Measurements from ENCODE around the gene SOX13. TPM values are rescaled to one million over a fixed set of nuclear protein-coding genes. Genes with fewer than 3 reads are reported as not detected.

Gene SOX13
- total and polyA plus RNA-seq, 3 experiments from 2014 or later: 3.1 to 5.5 (median 3.1) TPM

GRCh38 chr1:204162494-204163074 is 89.7 kb downstream of the SOX13 start:
- H3K4me3 Mint-ChIP-seq: no peak overlapping the region
- Histone ChIP-seq H3K9me3 (ENCODE audit: low read length) (no peaks in the 10 kb centered on the region), H3K27me3 (ENCODE audit: insufficient read depth, low read length, poor library complexity, severe bottlenecking) (no peaks in the 10 kb centered on the region), H3K27ac (ENCODE audit: low read depth, low read length) (no peak overlapping the region), H3K36me3 (ENCODE audit: insufficient read depth, low read length) (no peaks in the 10 kb centered on the region), H3K4me3 (ENCODE audit: low read length) (no peak overlapping the region), H3K4me1 (ENCODE audit: insufficient read depth, low read length) (no peaks in the 10 kb centered on the region)
- POLR2A ChIA-PET: no interaction called here
- H3K4me1 Mint-ChIP-seq: no peaks in the 10 kb centered on the region
- DNase-seq: peak; percentile 63 to 80 (median 72)
- CTCF ChIA-PET: interaction anchor here (0.6 to 5.0 kb wide), 18 partner anchors 9 to 645 kb away, joined by 3 to 80 read pairs (median 4); partner anchors contain the start of gene PLEKHA6
- peaks cover 0 to 7% (median 6%) of the 10 kb centered on the region in 5 donors for H3K9me3 Mint-ChIP-seq
- no peak overlapping the region for H3K27ac Mint-ChIP-seq
- H3K27me3 Mint-ChIP-seq: peaks cover 11 to 24% of the 10 kb centered on the region in 2 donors
- H3K36me3 Mint-ChIP-seq: peaks cover 0 to 5% (median 0%) of the 10 kb centered on the region in 3 donors

GRCh38 chr1:204166219-204166618 is 93.3 kb downstream of the SOX13 start, which contains the start of gene REN:
Gene REN, minus strand, starts transcription at chr1:204166337. Its CDS starts 44 bp downstream, at chr1:204166293.
- H3K4me3 ChIP-seq (ENCODE audit: low read length): no peak within 1 kb of the TSS
- H3K36me3 Mint-ChIP-seq: peaks cover 0 to 12% (median 0%) of the 10 kb centered on the region in 3 donors
- H3K27ac Mint-ChIP-seq: no peak within 1 kb of the TSS
- H3K27ac ChIP-seq (ENCODE audit: low read depth, low read length): no peak within 1 kb of the TSS
- H3K9me3 Mint-ChIP-seq: peaks cover 8 to 39% (median 39%) of the 10 kb centered on the region in 5 donors
- H3K4me1 Mint-ChIP-seq: no peaks in the 10 kb centered on the region
- no peaks in the 10 kb centered on the region for H3K36me3 ChIP-seq (ENCODE audit: insufficient read depth, low read length)
- CTCF ChIA-PET: interaction anchor here (1.3 to 2.6 kb wide), 2 partner anchors 195 to 197 kb away, joined by 3 to 16 read pairs; no protein-coding TSS in a partner anchor
- H3K27me3 Mint-ChIP-seq: peaks cover 9 to 11% of the 10 kb centered on the region in 2 donors
- H3K4me1 ChIP-seq (ENCODE audit: insufficient read depth, low read length): no peaks in the 10 kb centered on the region
- peaks cover 28% of the 10 kb centered on the region for H3K9me3 ChIP-seq (ENCODE audit: low read length)
- H3K27me3 ChIP-seq (ENCODE audit: insufficient read depth, low read length, poor library complexity, severe bottlenecking): no peaks in the 10 kb centered on the region
- POLR2A ChIA-PET: no interaction called here
- DNase-seq: no peak
- no peak within 1 kb of the TSS for H3K4me3 Mint-ChIP-seq

- no peaks in the 10 kb centered on the region for H3K27me3 ChIP-seq (ENCODE audit: insufficient read depth, low read length, poor library complexity, severe bottlenecking)
- H3K4me3 ChIP-seq (ENCODE audit: low read length): no peak overlapping the region
- no peaks in the 10 kb centered on the region for H3K4me1 Mint-ChIP-seq
- H3K4me3 Mint-ChIP-seq: no peak overlapping the region
- no peak overlapping the region for H3K27ac ChIP-seq (ENCODE audit: low read depth, low read length)
- no peak for DNase-seq
- H3K9me3 Mint-ChIP-seq: peaks cover 19 to 54% (median 52%) of the 10 kb centered on the region in 5 donors
- H3K27ac Mint-ChIP-seq: no peak overlapping the region
- peaks cover 6 to 7% of the 10 kb centered on the region in 2 donors for H3K27me3 Mint-ChIP-seq
- CTCF ChIA-PET: interaction anchor here (1.2 to 1.9 kb wide), 2 partner anchors 11 to 196 kb away, joined by 3 to 8 read pairs; no protein-coding TSS in a partner anchor
- H3K9me3 ChIP-seq (ENCODE audit: low read length): peaks cover 42% of the 10 kb centered on the region
- peaks cover 0 to 21% (median 0%) of the 10 kb centered on the region in 3 donors for H3K36me3 Mint-ChIP-seq
- no peaks in the 10 kb centered on the region for H3K4me1 ChIP-seq (ENCODE audit: insufficient read depth, low read length)
- no peaks in the 10 kb centered on the region for H3K36me3 ChIP-seq (ENCODE audit: insufficient read depth, low read length)
- POLR2A ChIA-PET: no interaction called here
These were observed 94.8 kb downstream of the SOX13 start for GRCh38 chr1:204167730-204168129.

- H3K27ac Mint-ChIP-seq: no peak overlapping the region
- ChIA-PET POLR2A (no interaction called here), CTCF (interaction anchor here (1.2 kb wide), 1 partner anchor 10 kb away, joined by 4 read pairs; no protein-coding TSS in a partner anchor)
- no peak overlapping the region for H3K4me3 Mint-ChIP-seq
- Histone ChIP-seq H3K36me3 (ENCODE audit: insufficient read depth, low read length) (no peaks in the 10 kb centered on the region), H3K27ac (ENCODE audit: low read depth, low read length) (no peak overlapping the region), H3K4me1 (ENCODE audit: insufficient read depth, low read length) (no peaks in the 10 kb centered on the region), H3K27me3 (ENCODE audit: insufficient read depth, low read length, poor library complexity, severe bottlenecking) (no peaks in the 10 kb centered on the region), H3K9me3 (ENCODE audit: low read length) (peaks cover 44% of the 10 kb centered on the region), H3K4me3 (ENCODE audit: low read length) (no peak overlapping the region)
- no peaks in the 10 kb centered on the region for H3K4me1 Mint-ChIP-seq
- DNase-seq: no peak
- peaks cover 0 to 36% (median 0%) of the 10 kb centered on the region in 3 donors for H3K36me3 Mint-ChIP-seq
- peaks cover 8 to 14% of the 10 kb centered on the region in 2 donors for H3K27me3 Mint-ChIP-seq
- H3K9me3 Mint-ChIP-seq: peaks cover 19 to 67% (median 58%) of the 10 kb centered on the region in 5 donors
These were observed 96.9 kb downstream of the SOX13 start for GRCh38 chr1:204169858-204170257.

GRCh38 chr1:204170494-204171155 is 97.7 kb downstream of the SOX13 start:
- DNase-seq: no peak
- H3K27me3 Mint-ChIP-seq: peaks cover 8 to 10% of the 10 kb centered on the region in 2 donors
- peaks cover 0 to 36% (median 0%) of the 10 kb centered on the region in 3 donors for H3K36me3 Mint-ChIP-seq
- no peaks in the 10 kb centered on the region for H3K4me1 ChIP-seq (ENCODE audit: insufficient read depth, low read length)
- H3K36me3 ChIP-seq (ENCODE audit: insufficient read depth, low read length): no peaks in the 10 kb centered on the region
- peaks cover 44% of the 10 kb centered on the region for H3K9me3 ChIP-seq (ENCODE audit: low read length)
- no peaks in the 10 kb centered on the region for H3K4me1 Mint-ChIP-seq
- peaks cover 19 to 67% (median 58%) of the 10 kb centered on the region in 5 donors for H3K9me3 Mint-ChIP-seq
- no peak overlapping the region for H3K4me3 Mint-ChIP-seq
- H3K27ac Mint-ChIP-seq: no peak overlapping the region
- POLR2A ChIA-PET: no interaction called here
- no peak overlapping the region for H3K4me3 ChIP-seq (ENCODE audit: low read length)
- no peak overlapping the region for H3K27ac ChIP-seq (ENCODE audit: low read depth, low read length)
- CTCF ChIA-PET: interaction anchor here (2.1 kb wide), 1 partner anchor 8 kb away, joined by 14 read pairs; no protein-coding TSS in a partner anchor
- no peaks in the 10 kb centered on the region for H3K27me3 ChIP-seq (ENCODE audit: insufficient read depth, low read length, poor library complexity, severe bottlenecking)

GRCh38 chr1:204171751-204172178 is 98.8 kb downstream of the SOX13 start:
- POLR2A ChIA-PET: no interaction called here
- peaks cover 44% of the 10 kb centered on the region for H3K9me3 ChIP-seq (ENCODE audit: low read length)
- H3K4me3 Mint-ChIP-seq: no peak overlapping the region

GRCh38 chr1:204172404-204173029 is 99.6 kb downstream of the SOX13 start:
- peaks cover 44% of the 10 kb centered on the region for H3K9me3 ChIP-seq (ENCODE audit: low read length)
- H3K27ac ChIP-seq (ENCODE audit: low read depth, low read length): no peak overlapping the region
- no peak overlapping the region for H3K4me3 Mint-ChIP-seq
- H3K36me3 Mint-ChIP-seq: peaks cover 0 to 32% (median 0%) of the 10 kb centered on the region in 3 donors
- H3K36me3 ChIP-seq (ENCODE audit: insufficient read depth, low read length): no peaks in the 10 kb centered on the region
- ChIA-PET CTCF (interaction anchor here (0.9 to 2.1 kb wide), 2 partner anchors 10 to 191 kb away, joined by 3 to 14 read pairs; no protein-coding TSS in a partner anchor), POLR2A (no interaction called here)
- no peak overlapping the region for H3K27ac Mint-ChIP-seq
- no peaks in the 10 kb centered on the region for H3K27me3 ChIP-seq (ENCODE audit: insufficient read depth, low read length, poor library complexity, severe bottlenecking)
- H3K4me1 Mint-ChIP-seq: no peaks in the 10 kb centered on the region
- no peak for DNase-seq
- peaks cover 19 to 60% (median 53%) of the 10 kb centered on the region in 5 donors for H3K9me3 Mint-ChIP-seq
- no peaks in the 10 kb centered on the region for H3K4me1 ChIP-seq (ENCODE audit: insufficient read depth, low read length)
- no peak overlapping the region for H3K4me3 ChIP-seq (ENCODE audit: low read length)
- peaks cover 10% of the 10 kb centered on the region in 2 donors for H3K27me3 Mint-ChIP-seq

More at GRCh38 chr1:204171751-204172178, 98.8 kb downstream of the SOX13 start:
- H3K27ac ChIP-seq (ENCODE audit: low read depth, low read length): no peak overlapping the region
- no peaks in the 10 kb centered on the region for H3K4me1 ChIP-seq (ENCODE audit: insufficient read depth, low read length)
- DNase-seq: no peak
- Mint-ChIP-seq H3K36me3 (peaks cover 0 to 36% (median 0%) of the 10 kb centered on the region in 3 donors), H3K27ac (no peak overlapping the region), H3K4me1 (no peaks in the 10 kb centered on the region), H3K9me3 (peaks cover 19 to 67% (median 58%) of the 10 kb centered on the region in 5 donors), H3K27me3 (peaks cover 8 to 10% of the 10 kb centered on the region in 2 donors)
- H3K36me3 ChIP-seq (ENCODE audit: insufficient read depth, low read length): no peaks in the 10 kb centered on the region
- CTCF ChIA-PET: interaction anchor here (2.1 kb wide), 1 partner anchor 9 kb away, joined by 14 read pairs; no protein-coding TSS in a partner anchor
- no peak overlapping the region for H3K4me3 ChIP-seq (ENCODE audit: low read length)
- H3K27me3 ChIP-seq (ENCODE audit: insufficient read depth, low read length, poor library complexity, severe bottlenecking): no peaks in the 10 kb centered on the region
